Measurements from ENCODE around the gene UCK2.
A peak's percentile ranks its signal among the peaks of the same experiment; 100 is the strongest.

Gene UCK2

GRCh38 chr1:165826565-165827267 lies 698 bp upstream of the UCK2 start:
- no peak for ATAC-seq
- TF ChIP-seq ZFP30 (CRISPR knock-in tag; IDR thresholded peaks at IDR 0.05) (no peak), PATZ1 (CRISPR knock-in tag; IDR thresholded peaks at IDR 0.05; ENCODE audit: borderline replicate concordance) (no peak), ZFP3 (CRISPR knock-in tag; IDR thresholded peaks at IDR 0.05) (no peak), ARNTL (CRISPR knock-in tag; IDR thresholded peaks at IDR 0.05; ENCODE audit: borderline replicate concordance, low read depth) (no peak), POU6F1 (CRISPR knock-in tag; IDR thresholded peaks at IDR 0.05; ENCODE audit: borderline replicate concordance, low read depth) (no peak), TCF4 (CRISPR knock-in tag; IDR thresholded peaks at IDR 0.05; ENCODE audit: borderline replicate concordance) (no peak), GLIS3 (CRISPR knock-in tag; IDR thresholded peaks at IDR 0.05) (no peak), TOX (CRISPR knock-in tag; IDR thresholded peaks at IDR 0.05; ENCODE audit: borderline replicate concordance) (no peak), BACH2 (CRISPR knock-in tag; IDR thresholded peaks at IDR 0.05; ENCODE audit: borderline replicate concordance) (no peak), ISL1 (CRISPR knock-in tag; IDR thresholded peaks at IDR 0.05) (no peak), ZNF70 (CRISPR knock-in tag; IDR thresholded peaks at IDR 0.05) (no peak), PPARA (CRISPR knock-in tag; IDR thresholded peaks at IDR 0.05; ENCODE audit: borderline replicate concordance) (no peak), OSR1 (CRISPR knock-in tag; IDR thresholded peaks at IDR 0.05) (no peak), RARB (CRISPR knock-in tag; IDR thresholded peaks at IDR 0.05) (no peak), ZNF8 (CRISPR knock-in tag; IDR thresholded peaks at IDR 0.05) (no peak), SNAI2 (CRISPR knock-in tag; IDR thresholded peaks at IDR 0.05) (no peak)
- TF ChIP-seq, protein P1, sequence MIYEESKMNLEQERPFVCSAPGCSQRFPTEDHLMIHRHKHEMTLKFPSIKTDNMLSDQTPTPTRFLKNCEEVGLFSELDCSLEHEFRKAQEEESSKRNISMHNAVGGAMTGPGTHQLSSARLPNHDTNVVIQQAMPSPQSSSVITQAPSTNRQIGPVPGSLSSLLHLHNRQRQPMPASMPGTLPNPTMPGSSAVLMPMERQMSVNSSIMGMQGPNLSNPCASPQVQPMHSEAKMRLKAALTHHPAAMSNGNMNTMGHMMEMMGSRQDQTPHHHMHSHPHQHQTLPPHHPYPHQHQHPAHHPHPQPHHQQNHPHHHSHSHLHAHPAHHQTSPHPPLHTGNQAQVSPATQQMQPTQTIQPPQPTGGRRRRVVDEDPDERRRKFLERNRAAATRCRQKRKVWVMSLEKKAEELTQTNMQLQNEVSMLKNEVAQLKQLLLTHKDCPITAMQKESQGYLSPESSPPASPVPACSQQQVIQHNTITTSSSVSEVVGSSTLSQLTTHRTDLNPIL (CRISPR knock-in tag; IDR thresholded peaks at IDR 0.05; ENCODE audit: low read depth), result no peak

- TF ChIP-seq ZFP30 (CRISPR knock-in tag; IDR thresholded peaks at IDR 0.05) (no peak), BACH2 (CRISPR knock-in tag; IDR thresholded peaks at IDR 0.05; ENCODE audit: borderline replicate concordance) (no peak), ZNF8 (CRISPR knock-in tag; IDR thresholded peaks at IDR 0.05) (no peak), CSRNP3 (CRISPR knock-in tag; IDR thresholded peaks at IDR 0.05) (no peak), CSDC2 (CRISPR knock-in tag; IDR thresholded peaks at IDR 0.05) (no peak)
- TF ChIP-seq, protein P1 (CRISPR knock-in tag; IDR thresholded peaks at IDR 0.05; ENCODE audit: low read depth), result no peak
These were observed 772 bp downstream of the UCK2 start for GRCh38 chr1:165828103-165828668.

DNA sequence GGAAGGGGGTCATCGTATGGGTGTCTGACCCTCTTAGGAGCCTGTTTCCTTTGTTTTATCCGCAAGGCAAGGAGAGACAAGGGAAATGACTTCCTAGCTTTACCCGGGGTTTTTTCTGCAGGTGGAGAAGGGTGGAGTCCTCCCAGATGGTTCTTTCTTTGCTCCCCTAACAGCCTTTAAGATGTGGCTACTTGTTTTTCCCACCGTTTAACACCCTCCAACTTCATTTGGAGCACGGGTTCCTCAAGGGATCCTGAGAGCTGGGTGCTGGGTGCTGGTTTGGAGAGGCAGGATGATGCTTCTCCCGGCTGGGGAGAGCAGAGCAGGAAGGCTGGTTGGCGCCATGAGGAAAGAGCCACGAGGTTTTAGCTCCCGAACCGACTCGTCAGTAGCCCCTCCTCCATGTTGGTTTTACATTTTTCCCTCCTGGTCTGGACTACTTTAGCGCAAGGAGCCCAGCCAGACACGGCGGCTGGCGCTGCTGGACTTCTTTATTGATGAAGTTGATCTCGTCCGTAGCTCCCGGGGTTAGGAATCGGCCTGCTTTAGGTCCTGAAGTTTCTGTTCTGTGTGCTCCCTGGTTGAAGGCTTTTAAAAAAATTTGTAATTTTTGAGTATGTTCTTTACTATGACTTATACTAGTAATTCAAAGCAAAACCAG lies 1.4 kb downstream of the UCK2 start:
- ATAC-seq, result peak; percentile 81
- TF ChIP-seq RARB (CRISPR knock-in tag; IDR thresholded peaks at IDR 0.05) (no peak), GLIS3 (CRISPR knock-in tag; IDR thresholded peaks at IDR 0.05) (no peak), POU6F1 (CRISPR knock-in tag; IDR thresholded peaks at IDR 0.05; ENCODE audit: borderline replicate concordance, low read depth) (no peak), ZNF565 (CRISPR knock-in tag; conservative IDR thresholded peaks at IDR 0.05; ENCODE audit: low read depth) (no peak), ARNTL (CRISPR knock-in tag; IDR thresholded peaks at IDR 0.05; ENCODE audit: borderline replicate concordance, low read depth) (no peak), TOX (CRISPR knock-in tag; IDR thresholded peaks at IDR 0.05; ENCODE audit: borderline replicate concordance) (no peak)
- TF ChIP-seq, protein P1 (CRISPR knock-in tag; IDR thresholded peaks at IDR 0.05; ENCODE audit: low read depth), result no peak

More at GRCh38 chr1:165828103-165828668, 772 bp downstream of the UCK2 start:
- ATAC-seq, result peak; percentile 66
